Bronchial epithelial cell (primary cell): ENCODE data around the gene LRRC15. TPM values are rescaled to one million over a fixed set of nuclear protein-coding genes. Genes with fewer than 3 reads are reported as not detected.

Source experiments
- DNase-seq: peaks from one replicate; pipeline ENCODE4 v3.0.0-alpha.2; 2010; ENCODE audit warnings: low read depth
- FAIRE-seq: peaks from 2 replicates; lab custom pipeline; 2011; peaks lifted over from hg19 to GRCh38; lab: Jason Lieb, UNC
- H3K27me3 ChIP-seq: 2 replicates; pipeline ENCODE4 v1.5.1; 2011; ENCODE audit warnings: low read length; ENCODE audit not compliant: control insufficient read depth, insufficient read depth
- H3K36me3 ChIP-seq: 2 replicates; pipeline ENCODE4 v1.5.1; 2011; ENCODE audit warnings: low read length; ENCODE audit not compliant: control insufficient read depth, insufficient read depth
- H3K4me3 ChIP-seq: 2 replicates; pipeline ENCODE4 v1.5.1; 2011; ENCODE audit warnings: mild to moderate bottlenecking, low read depth, low read length, control low read depth
- CTCF ChIP-seq: IDR thresholded peaks from 2 replicates; pipeline ENCODE4 v1.5.1; 2011; ENCODE audit warnings: mild to moderate bottlenecking, moderate library complexity, low read length, control low read depth, inconsistent platforms; ENCODE audit not compliant: insufficient read depth, severe bottlenecking
- total RNA-seq: library from RNA; depleted of rRNA; stranded (reverse); fragments of >200 nt; gene quantifications from 2 replicates; pipeline ENCODE4 v1.2.1, GENCODE V29; 2014

LRRC15 gene
- total RNA-seq, 1 donor from 2014 or later, result not detected

- H3K36me3 ChIP-seq, result no peaks in the 10 kb centered on the region
- DNase-seq (no peak), FAIRE-seq (no peak)
- H3K4me3 ChIP-seq, result no peak overlapping the region
- peaks cover 14% of the 10 kb centered on the region for H3K27me3 ChIP-seq
- TF ChIP-seq CTCF, result no peak
Measured at GRCh38 chr3:194368918-194369317, 625 bp downstream of the LRRC15 start.

GRCh38 chr3:194367992-194368841 lies 1.3 kb downstream of the LRRC15 start:
- peaks cover 14% of the 10 kb centered on the region for H3K27me3 ChIP-seq
- no peak for TF ChIP-seq CTCF
- no peak for FAIRE-seq
- H3K4me3 ChIP-seq, result no peak overlapping the region
- no peak for DNase-seq
- no peaks in the 10 kb centered on the region for H3K36me3 ChIP-seq

- no peak overlapping the region for H3K4me3 ChIP-seq
- FAIRE-seq, result no peak
- peaks cover 11% of the 10 kb centered on the region for H3K27me3 ChIP-seq
Measured at GRCh38 chr3:194365978-194366490, 3.5 kb downstream of the LRRC15 start.

GRCh38 chr3:194365526-194365925 lies 4.0 kb downstream of the LRRC15 start:
- Histone ChIP-seq H3K4me3 (no peak overlapping the region), H3K36me3 (no peaks in the 10 kb centered on the region), H3K27me3 (peaks cover 11% of the 10 kb centered on the region)
- TF ChIP-seq CTCF, result no peak
- DNase-seq (no peak), FAIRE-seq (no peak)

More at GRCh38 chr3:194365978-194366490, 3.5 kb downstream of the LRRC15 start:
- TF ChIP-seq CTCF, result no peak
- DNase-seq, result no peak
- H3K36me3 ChIP-seq, result no peaks in the 10 kb centered on the region

- no peaks in the 10 kb centered on the region for H3K36me3 ChIP-seq
- H3K4me3 ChIP-seq, result no peak overlapping the region
- FAIRE-seq, result no peak
- TF ChIP-seq CTCF, result no peak
- peaks cover 13% of the 10 kb centered on the region for H3K27me3 ChIP-seq
- no peak for DNase-seq
Measured at GRCh38 chr3:194364652-194365434, 4.7 kb downstream of the LRRC15 start.
